Ishikawa (cell line): ENCODE data around the gene TSNAX.

Experiments used
- USF1 ChIP-seq: IDR thresholded peaks from 2 replicates; pipeline ENCODE4 v1.6.1; 2012
- ZBTB7A ChIP-seq: IDR thresholded peaks from 2 replicates; pipeline ENCODE4 v1.6.1; 2012; ENCODE audit warnings: low read depth

- TF ChIP-seq USF1 = no peak
- TF ChIP-seq ZBTB7A = no peak
Measured at GRCh38 chr1:231526536-231526935, 1.9 kb upstream of the TSNAX start.
